ACHN (cell line): ENCODE measurements around the gene KICS2.
"Not testable (repeated sequence)": the region's sequence is repeated elsewhere in the genome, so short reads cannot be mapped to it uniquely, and the experiment has no call there.

ENCODE experiments used
- DNase-seq: peaks from one replicate; pipeline ENCODE4 v3.0.0-alpha.2; 2015
- in situ Hi-C: cut with HindIII; loops from 2 replicates; pipeline ENCODE4 v1.10.0; 2017; ENCODE audit warnings: low sequenced_read_pairs, low pct_ligation_motif_present, low pct_unique_long_range_greater_than_20kb

Gene KICS2

DNA sequence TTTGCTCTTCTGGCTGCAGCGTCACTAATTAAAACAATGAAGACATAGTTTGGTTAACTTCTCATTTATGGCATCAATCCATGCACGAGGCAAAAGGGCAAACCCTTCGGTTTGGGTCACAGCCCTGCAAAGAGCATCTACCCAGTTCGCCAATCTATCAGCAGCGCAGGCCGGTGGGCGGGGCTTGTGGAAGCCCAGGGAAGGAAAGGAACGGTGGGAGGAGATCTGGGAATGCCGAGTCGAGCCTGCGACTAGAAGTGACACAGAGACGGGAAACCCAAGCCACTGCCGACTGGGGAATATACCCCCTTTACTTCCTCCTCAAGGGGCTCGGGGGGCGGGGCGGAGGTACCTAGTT, 466 bp downstream of the KICS2 start:
- DNase-seq, result peak; percentile 96
- in situ Hi-C loops, result no loop called here

- in situ Hi-C loops, result no loop called here
- DNase-seq, result no peak
Measured at GRCh38 chr12:64220046-64220445, 2.0 kb downstream of the KICS2 start.

DNA sequence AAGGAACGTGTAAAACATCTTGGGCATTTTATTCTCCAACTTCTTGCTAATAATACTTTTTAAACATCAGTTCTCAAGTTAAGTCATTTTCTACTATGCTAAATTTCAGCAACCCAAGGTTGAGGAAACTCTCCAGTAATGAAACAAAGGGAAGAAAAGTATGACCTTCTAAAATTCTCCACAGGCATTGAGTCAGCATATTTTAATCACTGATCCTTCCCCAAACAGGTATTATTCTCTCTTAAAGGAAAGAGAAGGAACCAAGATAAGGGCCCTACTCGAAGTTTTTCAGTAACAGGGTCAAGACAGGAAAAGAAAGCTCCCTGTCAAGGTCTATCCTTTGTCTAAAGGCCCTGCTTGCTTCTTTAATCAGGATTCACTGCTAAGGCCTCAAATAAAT, 3.0 kb downstream of the KICS2 start:
- DNase-seq, result peak; percentile 18
- in situ Hi-C loops, result no loop called here

DNA sequence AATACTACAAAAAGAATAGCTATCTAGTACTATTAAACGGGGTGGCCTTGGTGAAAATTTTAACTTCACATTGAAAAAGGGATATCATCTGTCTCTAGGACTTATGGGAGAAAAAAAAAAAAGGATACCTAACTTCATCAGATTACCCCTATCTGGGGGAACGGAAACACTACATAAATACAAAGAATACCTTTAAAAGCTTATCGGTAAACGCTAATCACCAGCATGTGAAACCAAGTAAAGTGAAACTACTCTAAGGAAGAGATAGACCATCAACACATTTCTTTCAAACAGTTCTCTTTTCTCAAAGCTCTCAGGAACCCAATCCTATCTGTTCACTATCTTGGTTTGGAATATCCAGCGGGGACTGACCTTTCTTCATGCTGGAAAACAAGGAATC, 3.5 kb downstream of the KICS2 start:
- DNase-seq, result peak; percentile 7
- in situ Hi-C loops, result no loop called here

DNA sequence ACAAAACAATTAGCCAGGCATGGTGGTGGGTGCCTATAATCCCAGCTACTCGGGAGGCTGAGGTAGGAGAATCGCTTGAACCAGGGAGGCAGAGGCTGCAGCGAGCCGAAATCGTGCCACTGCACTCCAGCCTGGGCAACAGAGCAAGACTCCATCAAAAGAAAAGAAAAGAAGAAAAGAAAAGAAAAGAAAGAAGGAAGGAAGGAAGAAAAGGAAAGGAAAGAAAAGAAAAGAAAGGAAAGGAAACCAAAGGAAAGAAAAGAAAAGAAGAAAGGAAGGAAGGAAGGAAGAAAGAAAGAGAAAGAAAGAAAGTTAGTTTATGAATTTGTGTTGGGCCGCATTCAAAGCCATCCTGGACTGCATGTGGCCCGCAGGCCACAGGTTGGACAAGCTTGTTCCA, 4.5 kb downstream of the KICS2 start:
- in situ Hi-C loops, DNase-seq: not testable (repeated sequence)

GRCh38 chr12:64216239-64216638, 5.9 kb downstream of the KICS2 start:
- no peak for DNase-seq
- in situ Hi-C loops, result no loop called here

DNA sequence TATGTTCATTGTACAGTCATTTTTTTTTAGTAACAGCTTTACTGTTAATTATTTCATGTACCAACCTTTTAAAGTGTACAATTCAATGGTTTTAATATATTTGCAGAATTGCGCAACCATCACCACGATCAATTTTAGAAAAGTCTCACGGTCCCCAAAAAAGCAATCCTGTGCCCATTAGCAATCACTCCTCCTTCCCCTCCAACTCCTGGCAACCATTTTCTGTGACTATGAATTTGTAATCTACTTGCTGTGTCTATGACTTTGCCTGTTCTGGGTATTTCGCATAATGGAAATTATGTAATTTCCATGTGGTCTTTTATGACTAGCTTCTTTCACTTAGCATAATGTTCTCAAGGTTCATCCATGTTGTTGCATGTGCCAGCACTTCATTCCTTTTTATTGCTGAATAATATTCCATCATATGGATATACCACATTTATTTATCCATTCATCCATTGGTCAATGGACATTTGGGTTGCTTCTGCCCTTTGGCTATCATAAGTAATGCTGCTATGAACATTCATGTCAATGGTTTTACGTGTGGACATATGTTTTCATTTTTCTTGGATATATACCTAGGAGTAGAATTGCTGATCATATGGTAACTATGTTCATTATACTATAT, 9.9 kb downstream of the KICS2 start:
- DNase-seq, result no peak
- in situ Hi-C loops, result no loop called here

GRCh38 chr12:64207453-64207852, 14.6 kb downstream of the KICS2 start:
- no peak for DNase-seq
- in situ Hi-C loops, result no loop called here

DNA sequence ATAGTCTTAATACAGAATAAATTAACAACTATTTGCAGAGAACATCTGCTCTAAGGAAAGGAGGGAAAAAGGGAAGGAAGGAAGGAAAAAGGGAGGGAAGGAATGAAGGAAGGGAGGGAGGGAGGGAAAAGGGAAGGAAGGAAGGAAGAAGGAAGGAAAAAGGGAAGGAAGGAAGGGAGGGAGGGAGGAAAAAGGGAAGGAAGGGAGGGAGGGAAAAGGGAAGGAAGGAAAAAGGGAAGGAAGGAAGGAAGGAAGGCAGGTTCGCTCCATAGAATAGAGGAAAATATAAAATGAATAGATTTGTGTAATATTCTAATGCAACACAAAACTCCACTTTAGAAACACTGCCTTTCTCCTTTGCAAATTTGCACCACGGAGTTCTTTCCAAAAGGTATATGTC, 16.6 kb downstream of the KICS2 start:
- in situ Hi-C loops, result no loop called here
- no peak for DNase-seq

DNA sequence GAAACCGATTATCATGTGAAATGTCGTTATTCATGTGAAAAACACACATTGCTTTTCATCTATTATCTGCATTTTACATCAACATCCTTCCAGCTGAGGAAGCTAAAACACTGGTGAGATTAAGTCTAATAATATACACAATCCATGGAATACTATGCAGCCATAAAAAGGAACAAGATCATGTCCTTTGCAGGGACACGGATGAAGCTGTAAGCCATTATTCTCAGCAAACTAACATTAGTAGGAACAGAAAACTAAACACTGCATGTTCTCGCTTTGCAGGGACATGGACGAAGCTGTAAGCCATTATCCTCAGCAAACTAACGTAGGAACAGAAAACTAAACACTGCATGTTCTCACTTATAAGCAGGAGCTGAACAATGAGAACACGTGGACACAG, 18.3 kb downstream of the KICS2 start:
- DNase-seq, result no peak
- in situ Hi-C loops, result no loop called here

GRCh38 chr12:64203036-64203435, 19.1 kb downstream of the KICS2 start:
- no peak for DNase-seq
- in situ Hi-C loops, result no loop called here

GRCh38 chr12:64195841-64196240, 26.3 kb downstream of the KICS2 start:
- in situ Hi-C loops, result not testable (repeated sequence)

GRCh38 chr12:64194333-64195149, 27.6 kb downstream of the KICS2 start:
- DNase-seq, result no peak
- in situ Hi-C loops, result no loop called here

More at GRCh38 chr12:64195841-64196240, 26.3 kb downstream of the KICS2 start:
- DNase-seq, result not testable (repeated sequence)

DNA sequence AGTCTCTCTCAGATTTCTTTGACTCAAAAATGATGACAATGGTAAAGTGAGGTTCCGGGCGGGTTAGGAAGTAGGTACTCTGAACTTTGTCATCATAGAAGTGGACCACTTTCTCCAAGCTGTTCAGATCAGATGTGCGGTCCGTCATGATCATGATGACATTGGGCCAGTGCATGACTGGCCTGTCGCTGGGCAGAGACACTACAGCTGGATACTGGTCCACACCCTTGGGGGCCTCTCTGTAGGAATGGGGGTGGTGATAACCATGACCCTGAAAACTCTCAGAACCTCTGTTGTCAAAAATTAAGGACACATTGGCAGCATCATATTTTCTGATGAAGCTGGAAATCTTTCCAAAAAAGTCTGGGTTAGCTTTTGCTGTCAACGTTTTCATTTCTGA, 28.2 kb downstream of the KICS2 start:
- in situ Hi-C loops, result no loop called here
- DNase-seq, result no peak

DNA sequence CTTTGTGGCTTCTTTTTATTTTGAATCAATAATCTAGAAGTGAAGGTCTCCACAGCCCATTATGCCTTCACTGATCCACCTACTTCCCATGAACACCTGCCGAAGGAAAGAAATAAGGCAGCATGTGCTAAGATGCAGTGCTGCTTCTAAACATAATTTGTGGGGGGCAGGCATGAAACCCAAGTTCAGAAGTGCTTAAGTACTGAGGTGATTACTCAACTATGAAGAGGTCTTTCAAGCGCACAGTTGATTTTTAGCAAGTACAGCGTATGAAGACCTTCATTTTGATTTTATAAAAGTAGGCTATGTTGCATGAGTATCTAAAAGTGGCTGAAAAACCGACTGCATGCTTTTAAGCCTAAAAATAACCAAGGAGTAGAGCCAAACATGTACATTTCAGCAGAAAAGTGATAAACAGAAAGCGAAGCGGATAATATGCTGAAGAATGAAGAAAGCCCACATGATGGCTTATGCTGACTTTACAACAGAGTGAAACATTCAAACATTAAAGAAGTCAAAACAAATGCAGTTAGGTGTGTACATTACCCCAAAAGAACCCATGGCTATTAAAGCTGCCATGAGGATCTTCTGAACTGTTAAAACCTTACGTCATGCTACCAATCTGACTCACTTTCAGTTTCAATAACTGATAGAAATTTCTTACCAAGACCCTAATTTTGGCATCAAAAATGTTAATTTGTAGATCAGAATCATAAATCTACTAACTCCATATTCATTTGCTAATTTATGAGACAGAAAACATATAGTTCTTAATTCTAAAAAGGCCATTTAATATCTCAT, 29.3 kb downstream of the KICS2 start:
- in situ Hi-C loops, result no loop called here
- DNase-seq, result no peak

DNA sequence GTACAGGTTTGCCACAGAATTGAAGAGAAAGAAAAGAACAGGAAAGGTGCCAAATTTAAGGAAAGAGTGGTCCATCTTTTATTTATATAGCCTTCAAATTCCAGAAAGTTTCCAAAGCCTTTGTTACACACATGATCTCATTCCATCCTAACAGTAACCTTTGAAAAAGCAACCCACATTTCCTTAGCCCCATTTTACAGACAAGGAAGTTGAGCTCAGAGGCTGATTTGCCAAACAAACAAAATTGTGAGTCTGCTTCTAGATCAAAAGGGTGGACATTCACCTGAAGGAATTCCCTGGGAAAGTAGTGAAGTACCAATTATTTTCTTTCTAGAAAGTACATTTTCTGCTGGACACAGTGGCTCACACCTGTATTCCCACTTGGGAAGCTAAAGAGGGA, 32.0 kb downstream of the KICS2 start:
- no peak for DNase-seq
- in situ Hi-C loops, result no loop called here

DNA sequence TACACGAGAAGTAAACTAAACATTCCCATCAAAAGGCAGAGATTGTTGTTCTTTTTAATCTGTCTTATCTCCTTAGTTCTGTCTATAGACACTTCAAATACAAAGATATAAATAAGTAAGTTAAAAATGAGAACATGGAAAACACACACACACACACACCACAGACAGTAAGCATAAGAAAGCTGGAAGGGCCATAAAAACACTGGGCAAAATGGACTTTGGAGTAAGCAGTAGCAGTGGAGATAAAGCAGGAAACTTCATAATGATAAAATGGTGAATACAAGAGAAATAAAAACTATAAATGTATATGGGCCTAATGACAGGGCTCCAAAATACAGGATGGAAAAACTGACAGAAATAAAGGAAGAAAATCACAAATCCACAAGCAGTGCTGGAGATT, 32.6 kb downstream of the KICS2 start:
- DNase-seq, result no peak
- in situ Hi-C loops, result no loop called here

GRCh38 chr12:64187794-64188193, 34.3 kb downstream of the KICS2 start:
- in situ Hi-C loops, result no loop called here
- DNase-seq, result no peak

DNA sequence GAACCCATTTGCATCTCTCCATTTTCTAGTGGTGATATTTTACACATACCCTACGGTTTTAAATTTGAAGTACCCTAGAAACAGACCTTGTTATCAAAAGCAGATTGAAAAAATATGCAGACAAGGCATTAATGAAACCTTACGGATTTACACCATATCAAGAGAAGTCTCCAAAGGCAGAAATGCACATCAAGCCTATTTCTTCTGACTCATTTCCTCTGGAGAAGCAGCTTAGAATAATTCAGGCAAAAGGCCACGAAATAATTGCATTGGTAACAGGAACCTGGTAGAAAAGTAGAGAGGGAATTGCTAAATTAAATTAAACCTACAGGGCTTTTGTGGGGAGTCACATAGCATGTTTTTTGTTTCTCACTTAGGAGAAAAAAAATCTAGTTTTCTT, 34.7 kb downstream of the KICS2 start:
- peak; percentile 66 for DNase-seq
- in situ Hi-C loops, result no loop called here
